K562 (cell line): ENCODE data around the gene GAB1. TPM values are rescaled to one million over a fixed set of nuclear protein-coding genes. Genes with fewer than 3 reads are reported as not detected.

ENCODE experiments used
- ETS2 ChIP-seq: IDR thresholded peaks from 2 replicates; pipeline ENCODE4 v1.6.1; 2016; ENCODE audit warnings: borderline replicate concordance, missing genetic modification characterization, mild to moderate bottlenecking, moderate library complexity, missing compliant biosample characterization; ENCODE audit not compliant: poor library complexity, severe bottlenecking
- RBM39 ChIP-seq: fragments of 200-400 bp; formaldehyde crosslinking; optimal IDR thresholded peaks from 2 replicates; pipeline ENCODE3; 2018; ENCODE audit warnings: low read depth, low read length
- RFX5 ChIP-seq: IDR thresholded peaks from 2 replicates; pipeline ENCODE4 v1.6.1; 2011; ENCODE audit warnings: low read depth, mild to moderate bottlenecking, improper control_type of control experiment, low read length
- SRF ChIP-seq, 2 experiments: fragments of 250-450, 450-650 bp in 1 of 2; sonication (Bioruptor Pico) in 1 of 2; sonication (generic) in 1 of 2; formaldehyde crosslinking; IDR thresholded peaks; 2 replicates each; pipeline versions ENCODE4 v1.5.0 to v1.5.1; 2020 to 2022; ENCODE audit warnings: mild to moderate bottlenecking in 1 of 2, missing genetic modification reagents in 1 of 2
- polyA plus RNA-seq, 8 experiments: library from polyadenylated mRNA; depleted of rRNA in 4 of 8; stranded (reverse) in 5 of 8; unstranded in 3 of 8; fragments of >200 nt; fragmentation: Nextera tagmentation in 2 of 8; fragmentation: Illumina TruSeq in 1 of 8; extraction: Ambion mirVana in 2 of 8; extraction: Trizol in 1 of 8; gene quantifications; 2 replicates each; pipeline versions ENCODE4 v1.2.1 to v1.2.3, GENCODE V29; 2011 to 2014; ENCODE audit warnings: inconsistent platforms in 1 of 8, missing spikeins in 1 of 8
- total RNA-seq, 7 experiments: library from RNA; depleted of rRNA in 6 of 7; stranded (reverse); fragments of >200 nt in 6 of 7; fragmentation: Illumina TruSeq in 2 of 7; extraction: Trizol in 2 of 7; gene quantifications; 2 replicates each; pipeline versions ENCODE4 v1.2.1 to v1.2.3, GENCODE V29; 2011 to 2021; ENCODE audit warnings: low replicate concordance in 1 of 7
- TF ChIP-seq, protein P1 (sequence below): fragments of 450-650 bp; IDR thresholded peaks from 2 replicates; pipeline ENCODE4 v1.6.1; 2016; ENCODE audit warnings: borderline replicate concordance
- TF ChIP-seq, protein P2 (sequence below): fragments of 250-450 bp; sonication (Bioruptor Pico); IDR thresholded peaks from 2 replicates; pipeline ENCODE4 v1.8.0; 2022; ENCODE audit warnings: inconsistent platforms
- TF ChIP-seq, protein P3 (sequence below): sonication (generic); formaldehyde crosslinking; IDR thresholded peaks from 2 replicates; pipeline ENCODE4 v1.8.0; 2023; ENCODE audit warnings: mild to moderate bottlenecking, missing genetic modification reagents
- TF ChIP-seq, protein P4 (sequence below): sonication (generic); formaldehyde crosslinking; IDR thresholded peaks from 2 replicates; pipeline ENCODE4 v1.8.0; 2023; ENCODE audit warnings: missing genetic modification reagents, mild to moderate bottlenecking, borderline replicate concordance

The GAB1 gene
- total and polyA plus RNA-seq, 9 of the 15 experiments (the other 6 are each of a cell fraction or from before 2014, with no cell fraction given) = 1.3 to 14.6 (median 7.5) TPM

DNA sequence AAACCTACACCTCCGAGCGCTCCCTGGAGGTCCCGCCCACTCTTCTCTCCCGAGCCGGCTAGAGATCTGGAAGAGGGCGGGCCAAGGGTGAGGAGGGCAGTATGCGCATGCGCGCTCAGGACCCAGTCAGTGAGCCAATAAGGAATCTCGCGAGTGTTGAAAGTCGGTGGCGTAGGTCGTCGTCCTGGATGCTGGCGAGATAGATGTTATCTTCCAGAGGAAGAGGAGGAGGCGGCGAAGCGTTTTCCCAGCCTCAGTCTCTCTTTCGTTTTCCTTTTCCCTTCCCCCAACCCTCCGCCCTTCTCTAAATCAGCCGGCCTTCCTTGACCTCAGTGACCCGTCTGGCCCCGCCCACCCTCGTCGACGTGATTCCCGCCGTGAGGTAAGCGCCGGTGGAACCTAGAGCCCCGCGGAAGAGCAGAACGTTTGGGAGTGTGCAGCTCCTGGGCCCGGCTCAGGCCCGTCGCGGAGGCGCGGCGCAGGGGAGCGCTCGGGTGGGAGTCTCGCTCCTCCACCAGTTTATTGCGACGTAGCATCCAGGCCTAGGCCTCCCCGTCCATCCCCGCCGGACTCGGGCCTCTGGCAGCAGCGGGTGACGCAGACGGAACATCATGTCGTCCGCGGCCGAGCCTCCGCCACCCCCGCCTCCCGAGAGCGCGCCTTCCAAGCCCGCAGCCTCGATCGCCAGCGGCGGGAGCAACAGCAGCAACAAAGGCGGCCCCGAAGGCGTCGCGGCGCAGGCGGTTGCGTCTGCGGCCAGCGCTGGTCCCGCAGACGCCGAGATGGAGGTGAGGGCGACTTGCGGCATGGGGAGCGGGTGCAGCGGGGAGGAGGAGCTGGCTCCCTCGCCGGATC is 176.9 kb downstream of the GAB1 start, which contains the start of gene SMARCA5 (continued):
- TF ChIP-seq, protein P1, sequence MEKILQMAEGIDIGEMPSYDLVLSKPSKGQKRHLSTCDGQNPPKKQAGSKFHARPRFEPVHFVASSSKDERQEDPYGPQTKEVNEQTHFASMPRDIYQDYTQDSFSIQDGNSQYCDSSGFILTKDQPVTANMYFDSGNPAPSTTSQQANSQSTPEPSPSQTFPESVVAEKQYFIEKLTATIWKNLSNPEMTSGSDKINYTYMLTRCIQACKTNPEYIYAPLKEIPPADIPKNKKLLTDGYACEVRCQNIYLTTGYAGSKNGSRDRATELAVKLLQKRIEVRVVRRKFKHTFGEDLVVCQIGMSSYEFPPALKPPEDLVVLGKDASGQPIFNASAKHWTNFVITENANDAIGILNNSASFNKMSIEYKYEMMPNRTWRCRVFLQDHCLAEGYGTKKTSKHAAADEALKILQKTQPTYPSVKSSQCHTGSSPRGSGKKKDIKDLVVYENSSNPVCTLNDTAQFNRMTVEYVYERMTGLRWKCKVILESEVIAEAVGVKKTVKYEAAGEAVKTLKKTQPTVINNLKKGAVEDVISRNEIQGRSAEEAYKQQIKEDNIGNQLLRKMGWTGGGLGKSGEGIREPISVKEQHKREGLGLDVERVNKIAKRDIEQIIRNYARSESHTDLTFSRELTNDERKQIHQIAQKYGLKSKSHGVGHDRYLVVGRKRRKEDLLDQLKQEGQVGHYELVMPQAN = peak; percentile 34; the same call in 1 of the 2 replicates
- TF ChIP-seq, protein P2, sequence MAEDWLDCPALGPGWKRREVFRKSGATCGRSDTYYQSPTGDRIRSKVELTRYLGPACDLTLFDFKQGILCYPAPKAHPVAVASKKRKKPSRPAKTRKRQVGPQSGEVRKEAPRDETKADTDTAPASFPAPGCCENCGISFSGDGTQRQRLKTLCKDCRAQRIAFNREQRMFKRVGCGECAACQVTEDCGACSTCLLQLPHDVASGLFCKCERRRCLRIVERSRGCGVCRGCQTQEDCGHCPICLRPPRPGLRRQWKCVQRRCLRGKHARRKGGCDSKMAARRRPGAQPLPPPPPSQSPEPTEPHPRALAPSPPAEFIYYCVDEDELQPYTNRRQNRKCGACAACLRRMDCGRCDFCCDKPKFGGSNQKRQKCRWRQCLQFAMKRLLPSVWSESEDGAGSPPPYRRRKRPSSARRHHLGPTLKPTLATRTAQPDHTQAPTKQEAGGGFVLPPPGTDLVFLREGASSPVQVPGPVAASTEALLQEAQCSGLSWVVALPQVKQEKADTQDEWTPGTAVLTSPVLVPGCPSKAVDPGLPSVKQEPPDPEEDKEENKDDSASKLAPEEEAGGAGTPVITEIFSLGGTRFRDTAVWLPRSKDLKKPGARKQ (CRISPR knock-in tag) = no peak
- TF ChIP-seq SRF (CRISPR knock-in tag; IDR thresholded peaks at IDR 0.05) (no peak), RBM39 (no peak), RFX5 (0 out of 2 replicates have a peak, but pooled peaks have one; percentile 10), ETS2 (tag) (no peak)
- TF ChIP-seq, protein P3, sequence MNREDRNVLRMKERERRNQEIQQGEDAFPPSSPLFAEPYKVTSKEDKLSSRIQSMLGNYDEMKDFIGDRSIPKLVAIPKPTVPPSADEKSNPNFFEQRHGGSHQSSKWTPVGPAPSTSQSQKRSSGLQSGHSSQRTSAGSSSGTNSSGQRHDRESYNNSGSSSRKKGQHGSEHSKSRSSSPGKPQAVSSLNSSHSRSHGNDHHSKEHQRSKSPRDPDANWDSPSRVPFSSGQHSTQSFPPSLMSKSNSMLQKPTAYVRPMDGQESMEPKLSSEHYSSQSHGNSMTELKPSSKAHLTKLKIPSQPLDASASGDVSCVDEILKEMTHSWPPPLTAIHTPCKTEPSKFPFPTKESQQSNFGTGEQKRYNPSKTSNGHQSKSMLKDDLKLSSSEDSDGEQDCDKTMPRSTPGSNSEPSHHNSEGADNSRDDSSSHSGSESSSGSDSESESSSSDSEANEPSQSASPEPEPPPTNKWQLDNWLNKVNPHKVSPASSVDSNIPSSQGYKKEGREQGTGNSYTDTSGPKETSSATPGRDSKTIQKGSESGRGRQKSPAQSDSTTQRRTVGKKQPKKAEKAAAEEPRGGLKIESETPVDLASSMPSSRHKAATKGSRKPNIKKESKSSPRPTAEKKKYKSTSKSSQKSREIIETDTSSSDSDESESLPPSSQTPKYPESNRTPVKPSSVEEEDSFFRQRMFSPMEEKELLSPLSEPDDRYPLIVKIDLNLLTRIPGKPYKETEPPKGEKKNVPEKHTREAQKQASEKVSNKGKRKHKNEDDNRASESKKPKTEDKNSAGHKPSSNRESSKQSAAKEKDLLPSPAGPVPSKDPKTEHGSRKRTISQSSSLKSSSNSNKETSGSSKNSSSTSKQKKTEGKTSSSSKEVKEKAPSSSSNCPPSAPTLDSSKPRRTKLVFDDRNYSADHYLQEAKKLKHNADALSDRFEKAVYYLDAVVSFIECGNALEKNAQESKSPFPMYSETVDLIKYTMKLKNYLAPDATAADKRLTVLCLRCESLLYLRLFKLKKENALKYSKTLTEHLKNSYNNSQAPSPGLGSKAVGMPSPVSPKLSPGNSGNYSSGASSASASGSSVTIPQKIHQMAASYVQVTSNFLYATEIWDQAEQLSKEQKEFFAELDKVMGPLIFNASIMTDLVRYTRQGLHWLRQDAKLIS = peak; percentile 85
- TF ChIP-seq, protein P4, sequence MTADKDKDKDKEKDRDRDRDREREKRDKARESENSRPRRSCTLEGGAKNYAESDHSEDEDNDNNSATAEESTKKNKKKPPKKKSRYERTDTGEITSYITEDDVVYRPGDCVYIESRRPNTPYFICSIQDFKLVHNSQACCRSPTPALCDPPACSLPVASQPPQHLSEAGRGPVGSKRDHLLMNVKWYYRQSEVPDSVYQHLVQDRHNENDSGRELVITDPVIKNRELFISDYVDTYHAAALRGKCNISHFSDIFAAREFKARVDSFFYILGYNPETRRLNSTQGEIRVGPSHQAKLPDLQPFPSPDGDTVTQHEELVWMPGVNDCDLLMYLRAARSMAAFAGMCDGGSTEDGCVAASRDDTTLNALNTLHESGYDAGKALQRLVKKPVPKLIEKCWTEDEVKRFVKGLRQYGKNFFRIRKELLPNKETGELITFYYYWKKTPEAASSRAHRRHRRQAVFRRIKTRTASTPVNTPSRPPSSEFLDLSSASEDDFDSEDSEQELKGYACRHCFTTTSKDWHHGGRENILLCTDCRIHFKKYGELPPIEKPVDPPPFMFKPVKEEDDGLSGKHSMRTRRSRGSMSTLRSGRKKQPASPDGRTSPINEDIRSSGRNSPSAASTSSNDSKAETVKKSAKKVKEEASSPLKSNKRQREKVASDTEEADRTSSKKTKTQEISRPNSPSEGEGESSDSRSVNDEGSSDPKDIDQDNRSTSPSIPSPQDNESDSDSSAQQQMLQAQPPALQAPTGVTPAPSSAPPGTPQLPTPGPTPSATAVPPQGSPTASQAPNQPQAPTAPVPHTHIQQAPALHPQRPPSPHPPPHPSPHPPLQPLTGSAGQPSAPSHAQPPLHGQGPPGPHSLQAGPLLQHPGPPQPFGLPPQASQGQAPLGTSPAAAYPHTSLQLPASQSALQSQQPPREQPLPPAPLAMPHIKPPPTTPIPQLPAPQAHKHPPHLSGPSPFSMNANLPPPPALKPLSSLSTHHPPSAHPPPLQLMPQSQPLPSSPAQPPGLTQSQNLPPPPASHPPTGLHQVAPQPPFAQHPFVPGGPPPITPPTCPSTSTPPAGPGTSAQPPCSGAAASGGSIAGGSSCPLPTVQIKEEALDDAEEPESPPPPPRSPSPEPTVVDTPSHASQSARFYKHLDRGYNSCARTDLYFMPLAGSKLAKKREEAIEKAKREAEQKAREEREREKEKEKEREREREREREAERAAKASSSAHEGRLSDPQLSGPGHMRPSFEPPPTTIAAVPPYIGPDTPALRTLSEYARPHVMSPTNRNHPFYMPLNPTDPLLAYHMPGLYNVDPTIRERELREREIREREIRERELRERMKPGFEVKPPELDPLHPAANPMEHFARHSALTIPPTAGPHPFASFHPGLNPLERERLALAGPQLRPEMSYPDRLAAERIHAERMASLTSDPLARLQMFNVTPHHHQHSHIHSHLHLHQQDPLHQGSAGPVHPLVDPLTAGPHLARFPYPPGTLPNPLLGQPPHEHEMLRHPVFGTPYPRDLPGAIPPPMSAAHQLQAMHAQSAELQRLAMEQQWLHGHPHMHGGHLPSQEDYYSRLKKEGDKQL (CRISPR knock-in tag) = no peak
